Measurements from ENCODE around the gene C2orf49.

C2orf49 gene

GRCh38 chr2:105309147-105309545, 28.2 kb upstream of the C2orf49 start:
- Histone ChIP-seq H3K36me3 (ENCODE audit: control insufficient read depth in 1 of 2, insufficient read depth in 2 of 2, low read length in 2 of 2) (peaks cover 13 to 14% of the 10 kb centered on the region in 2 experiments), H2AK5ac (ENCODE audit: low read length) (no peak overlapping the region), H3K9me3 (ENCODE audit: insufficient read depth, low read depth, low read length) (no peaks in the 10 kb centered on the region), H3K4me3 (ENCODE audit: low read depth, low read length) (no peak overlapping the region), H3K27ac (ENCODE audit: low read depth, low read length) (no peak overlapping the region), H3K27me3 (ENCODE audit: insufficient read depth, low read length) (no peaks in the 10 kb centered on the region), H3K4me1 (ENCODE audit: control insufficient read depth in 1 of 2, insufficient read depth in 2 of 2, low read length in 2 of 2) (peaks cover 0 to 6% of the 10 kb centered on the region in 2 experiments), H2BK5ac (ENCODE audit: low read depth, low read length, poor library complexity) (no peak overlapping the region), H3K4me2 (ENCODE audit: low read length) (no peak overlapping the region), H2BK120ac (ENCODE audit: insufficient read depth, low read length, poor library complexity) (no peak overlapping the region), H4K12ac (ENCODE audit: low read depth, low read length) (no peak overlapping the region), H4K8ac (ENCODE audit: low read depth, low read length) (no peak overlapping the region), H3K18ac (ENCODE audit: low read length) (no peak overlapping the region), H3K4ac (ENCODE audit: low read depth, low read length) (no peak overlapping the region), H3K14ac (ENCODE audit: low read length) (no peak overlapping the region), H2BK12ac (ENCODE audit: low read length) (no peak overlapping the region), H2AFZ (ENCODE audit: insufficient read depth, low read length, poor library complexity) (no peak overlapping the region), H3K23ac (ENCODE audit: low read length) (no peak overlapping the region), H3K9ac (ENCODE audit: low read length) (no peak overlapping the region), H3K79me1 (ENCODE audit: low read length) (no peaks in the 10 kb centered on the region), H4K91ac (ENCODE audit: low read depth, low read length) (no peak overlapping the region), H3K79me2 (ENCODE audit: control insufficient read depth, insufficient read depth, low read length, poor library complexity) (peaks cover 4% of the 10 kb centered on the region)
- WGBS (ENCODE audit: extremely low coverage, insufficient coverage, insufficient read length), result no CpG with 5 or more reads among the region's 4 CpGs
- no peak for DNase-seq

GRCh38 chr2:105313877-105314276, 23.5 kb upstream of the C2orf49 start:
- no peak overlapping the region for H2AFZ ChIP-seq (ENCODE audit: insufficient read depth, low read length, poor library complexity)
- H2BK120ac ChIP-seq (ENCODE audit: insufficient read depth, low read length, poor library complexity), result no peak overlapping the region
- H4K12ac ChIP-seq (ENCODE audit: low read depth, low read length), result no peak overlapping the region
- H3K9ac ChIP-seq (ENCODE audit: low read length), result no peak overlapping the region
- H3K79me2 ChIP-seq (ENCODE audit: control insufficient read depth, insufficient read depth, low read length, poor library complexity), result peaks cover 4% of the 10 kb centered on the region
- no peak for DNase-seq
- H3K27me3 ChIP-seq (ENCODE audit: insufficient read depth, low read length), result no peaks in the 10 kb centered on the region
- H4K8ac ChIP-seq (ENCODE audit: low read depth, low read length), result no peak overlapping the region
- H3K18ac ChIP-seq (ENCODE audit: low read length), result no peak overlapping the region
- H3K4me2 ChIP-seq (ENCODE audit: low read length), result no peak overlapping the region
- H2BK5ac ChIP-seq (ENCODE audit: low read depth, low read length, poor library complexity), result no peak overlapping the region
- no peak overlapping the region for H4K91ac ChIP-seq (ENCODE audit: low read depth, low read length)
- no peak overlapping the region for H3K4ac ChIP-seq (ENCODE audit: low read depth, low read length)
- H3K9me3 ChIP-seq (ENCODE audit: insufficient read depth, low read depth, low read length), result no peaks in the 10 kb centered on the region
- no peak overlapping the region for H2AK5ac ChIP-seq (ENCODE audit: low read length)
- H2BK12ac ChIP-seq (ENCODE audit: low read length), result no peak overlapping the region
- H3K14ac ChIP-seq (ENCODE audit: low read length), result no peak overlapping the region
- H3K79me1 ChIP-seq (ENCODE audit: low read length), result no peaks in the 10 kb centered on the region
- H3K23ac ChIP-seq (ENCODE audit: low read length), result no peak overlapping the region
- H3K4me3 ChIP-seq (ENCODE audit: low read depth, low read length), result no peak overlapping the region
- peaks cover 3% of the 10 kb centered on the region in 2 experiments for H3K36me3 ChIP-seq (ENCODE audit: control insufficient read depth in 1 of 2, insufficient read depth in 2 of 2, low read length in 2 of 2)
- H3K4me1 ChIP-seq (ENCODE audit: control insufficient read depth in 1 of 2, insufficient read depth in 2 of 2, low read length in 2 of 2), result peaks cover 0 to 4% of the 10 kb centered on the region in 2 experiments
- no peak overlapping the region for H3K27ac ChIP-seq (ENCODE audit: low read depth, low read length)

- Histone ChIP-seq H3K36me3 (ENCODE audit: control insufficient read depth in 1 of 2, insufficient read depth in 2 of 2, low read length in 2 of 2) (peaks cover 0 to 1% of the 10 kb centered on the region in 2 experiments), H2AFZ (ENCODE audit: insufficient read depth, low read length, poor library complexity) (no peak overlapping the region), H2BK120ac (ENCODE audit: insufficient read depth, low read length, poor library complexity) (no peak overlapping the region), H4K12ac (ENCODE audit: low read depth, low read length) (no peak overlapping the region), H3K79me2 (ENCODE audit: control insufficient read depth, insufficient read depth, low read length, poor library complexity) (peaks cover 3% of the 10 kb centered on the region), H3K27me3 (ENCODE audit: insufficient read depth, low read length) (no peaks in the 10 kb centered on the region), H4K8ac (ENCODE audit: low read depth, low read length) (no peak overlapping the region), H3K4me1 (ENCODE audit: control insufficient read depth in 1 of 2, insufficient read depth in 2 of 2, low read length in 2 of 2) (no peaks in the 10 kb centered on the region), H2AK5ac (ENCODE audit: low read length) (no peak overlapping the region), H3K18ac (ENCODE audit: low read length) (no peak overlapping the region), H3K79me1 (ENCODE audit: low read length) (no peaks in the 10 kb centered on the region), H3K4me2 (ENCODE audit: low read length) (no peak overlapping the region), H3K27ac (ENCODE audit: low read depth, low read length) (no peak overlapping the region), H2BK12ac (ENCODE audit: low read length) (no peak overlapping the region), H3K4me3 (ENCODE audit: low read depth, low read length) (no peak overlapping the region), H3K9me3 (ENCODE audit: insufficient read depth, low read depth, low read length) (no peaks in the 10 kb centered on the region), H2BK5ac (ENCODE audit: low read depth, low read length, poor library complexity) (no peak overlapping the region), H3K9ac (ENCODE audit: low read length) (no peak overlapping the region), H3K14ac (ENCODE audit: low read length) (no peak overlapping the region), H4K91ac (ENCODE audit: low read depth, low read length) (no peak overlapping the region), H3K23ac (ENCODE audit: low read length) (no peak overlapping the region), H3K4ac (ENCODE audit: low read depth, low read length) (no peak overlapping the region)
- DNase-seq, result no peak
- WGBS (ENCODE audit: extremely low coverage, insufficient coverage, insufficient read length), result no CpG with 5 or more reads among the region's 3 CpGs
Measured at GRCh38 chr2:105315314-105315713, 22.0 kb upstream of the C2orf49 start.

- no peak overlapping the region for H3K4me2 ChIP-seq (ENCODE audit: low read length)
- H2BK12ac ChIP-seq (ENCODE audit: low read length), result no peak overlapping the region
- H3K18ac ChIP-seq (ENCODE audit: low read length), result no peak overlapping the region
- no peak overlapping the region for H3K9ac ChIP-seq (ENCODE audit: low read length)
- H3K4me3 ChIP-seq (ENCODE audit: low read depth, low read length), result no peak overlapping the region
- no peak overlapping the region for H3K27ac ChIP-seq (ENCODE audit: low read depth, low read length)
- peaks cover 2% of the 10 kb centered on the region for H3K79me2 ChIP-seq (ENCODE audit: control insufficient read depth, insufficient read depth, low read length, poor library complexity)
- no peak for DNase-seq
- H4K8ac ChIP-seq (ENCODE audit: low read depth, low read length), result no peak overlapping the region
- H4K12ac ChIP-seq (ENCODE audit: low read depth, low read length), result no peak overlapping the region
- H4K91ac ChIP-seq (ENCODE audit: low read depth, low read length), result no peak overlapping the region
- H3K14ac ChIP-seq (ENCODE audit: low read length), result no peak overlapping the region
- H2BK120ac ChIP-seq (ENCODE audit: insufficient read depth, low read length, poor library complexity), result no peak overlapping the region
- no peaks in the 10 kb centered on the region for H3K79me1 ChIP-seq (ENCODE audit: low read length)
- peaks cover 0 to 2% of the 10 kb centered on the region in 2 experiments for H3K36me3 ChIP-seq (ENCODE audit: control insufficient read depth in 1 of 2, insufficient read depth in 2 of 2, low read length in 2 of 2)
- no peaks in the 10 kb centered on the region for H3K9me3 ChIP-seq (ENCODE audit: insufficient read depth, low read depth, low read length)
- H2AFZ ChIP-seq (ENCODE audit: insufficient read depth, low read length, poor library complexity), result no peak overlapping the region
- H2AK5ac ChIP-seq (ENCODE audit: low read length), result no peak overlapping the region
- H3K27me3 ChIP-seq (ENCODE audit: insufficient read depth, low read length), result no peaks in the 10 kb centered on the region
- H3K4ac ChIP-seq (ENCODE audit: low read depth, low read length), result no peak overlapping the region
- peaks cover 2% of the 10 kb centered on the region in 2 experiments for H3K4me1 ChIP-seq (ENCODE audit: control insufficient read depth in 1 of 2, insufficient read depth in 2 of 2, low read length in 2 of 2)
- H2BK5ac ChIP-seq (ENCODE audit: low read depth, low read length, poor library complexity), result no peak overlapping the region
- no CpG with 5 or more reads among the region's 3 CpGs for whole genome bisulfite sequencing (ENCODE audit: extremely low coverage, insufficient coverage, insufficient read length)
- no peak overlapping the region for H3K23ac ChIP-seq (ENCODE audit: low read length)
Measured at GRCh38 chr2:105317937-105318336, 19.4 kb upstream of the C2orf49 start.
